GM19372 (cell line): ENCODE measurements around the gene RAD51B.
"Not testable (repeated sequence)": the region's sequence is repeated elsewhere in the genome, so short reads cannot be mapped to it uniquely, and the experiment has no call there.

Source experiments
- ATAC-seq: cut with Tn5 transposase; IDR thresholded peaks from one replicate; pipeline ENCODE4 v1.9.1; 2021; ENCODE audit warnings: mild to moderate bottlenecking, low read depth, moderate library complexity; ENCODE audit not compliant: unreplicated experiment

Gene RAD51B

GRCh38 chr14:68660495-68660894 lies 840.9 kb downstream of the RAD51B start:
- ATAC-seq, result no peak

GRCh38 chr14:68661226-68662225 lies 841.9 kb downstream of the RAD51B start:
- ATAC-seq, result no peak

- no peak for ATAC-seq
Measured at GRCh38 chr14:68662392-68662791, 842.8 kb downstream of the RAD51B start.

GRCh38 chr14:68662826-68663225 lies 843.2 kb downstream of the RAD51B start:
- not testable (repeated sequence) for ATAC-seq

GRCh38 chr14:68663385-68664076 lies 844.0 kb downstream of the RAD51B start:
- ATAC-seq, result peak; percentile 64

- no peak for ATAC-seq
Measured at GRCh38 chr14:68664225-68664681, 844.7 kb downstream of the RAD51B start.

GRCh38 chr14:68665131-68665530 lies 845.6 kb downstream of the RAD51B start:
- ATAC-seq, result no peak

- no peak for ATAC-seq
Measured at GRCh38 chr14:68665792-68666204, 846.2 kb downstream of the RAD51B start.

GRCh38 chr14:68666236-68666635 lies 846.7 kb downstream of the RAD51B start:
- no peak for ATAC-seq

- no peak for ATAC-seq
Measured at GRCh38 chr14:68666899-68667298, 847.3 kb downstream of the RAD51B start.

- ATAC-seq, result no peak
Measured at GRCh38 chr14:68667313-68667791, 847.8 kb downstream of the RAD51B start.

GRCh38 chr14:68668028-68668427 lies 848.4 kb downstream of the RAD51B start:
- no peak for ATAC-seq

- ATAC-seq, result no peak
Measured at GRCh38 chr14:68668531-68668930, 849.0 kb downstream of the RAD51B start.

- no peak for ATAC-seq
Measured at GRCh38 chr14:68669111-68669511, 849.5 kb downstream of the RAD51B start.

GRCh38 chr14:68669603-68670358 lies 850.2 kb downstream of the RAD51B start:
- no peak for ATAC-seq

- no peak for ATAC-seq
Measured at GRCh38 chr14:68670359-68670715, 850.8 kb downstream of the RAD51B start.

GRCh38 chr14:68671909-68672308 lies 852.3 kb downstream of the RAD51B start:
- no peak for ATAC-seq

- ATAC-seq, result no peak
Measured at GRCh38 chr14:68672609-68673285, 853.2 kb downstream of the RAD51B start.

- ATAC-seq, result no peak
Measured at GRCh38 chr14:68673464-68673863, 853.9 kb downstream of the RAD51B start.
